K562 (cell line): Measurements from ENCODE around the gene SYNGR3. TPM values are rescaled to one million over a fixed set of nuclear protein-coding genes. Genes with fewer than 3 reads are reported as not detected.

Experiments used
- C11orf30 ChIP-seq: fragments of 450-650 bp; IDR thresholded peaks from 2 replicates; pipeline ENCODE4 v1.6.1; 2016; ENCODE audit warnings: low read depth, mild to moderate bottlenecking
- CREB1 ChIP-seq, 2 experiments: sonication (generic) in 1 of 2; formaldehyde crosslinking in 1 of 2; IDR thresholded peaks; 2 replicates each; pipeline versions ENCODE4 v1.6.1 to v1.8.0; 2012 to 2022; ENCODE audit warnings: inconsistent platforms in 1 of 2, mild to moderate bottlenecking in 1 of 2, missing genetic modification reagents in 1 of 2, moderate library complexity in 1 of 2
- EGR1 ChIP-seq: fragments of 450-650 bp; conservative IDR thresholded peaks from 2 replicates; pipeline ENCODE4 v1.6.1; 2017; ENCODE audit warnings: mild to moderate bottlenecking
- FOXA3 ChIP-seq, 2 experiments: fragments of 450-650 bp in 1 of 2; sonication (generic) in 1 of 2; formaldehyde crosslinking; IDR thresholded peaks in 1 of 2; conservative IDR thresholded peaks in 1 of 2; 2 replicates each; pipeline versions ENCODE4 v1.4.0 to v1.8.0; 2020 to 2022; ENCODE audit warnings: mild to moderate bottlenecking in 2 of 2, missing genetic modification reagents in 1 of 2
- GTF2A2 ChIP-seq: IDR thresholded peaks from 2 replicates; pipeline ENCODE4 v1.6.1; 2016; ENCODE audit warnings: mild to moderate bottlenecking, missing genetic modification characterization, missing compliant biosample characterization
- NBN ChIP-seq: fragments of 450-650 bp; IDR thresholded peaks from 2 replicates; pipeline ENCODE4 v1.6.1; 2016; ENCODE audit warnings: low read depth, mild to moderate bottlenecking
- SOX6 ChIP-seq: fragments of 450-650 bp; IDR thresholded peaks from 2 replicates; pipeline ENCODE4 v1.6.1; 2014; ENCODE audit warnings: mild to moderate bottlenecking
- YY1 ChIP-seq, 3 experiments: IDR thresholded peaks; 2 replicates each; pipeline ENCODE4 v1.6.1; 2011; ENCODE audit warnings: low read length in 2 of 3, mild to moderate bottlenecking in 2 of 3, moderate library complexity in 2 of 3, borderline replicate concordance in 1 of 3, control low read depth in 1 of 3, low read depth in 1 of 3; ENCODE audit not compliant: insufficient read depth in 3 of 3, insufficient replicate concordance in 2 of 3, control insufficient read depth in 1 of 3, insufficient read length in 1 of 3; ENCODE audit errors: extremely low read depth in 1 of 3
- ZBTB34 ChIP-seq: fragments of 250-450 bp; sonication (Bioruptor Pico); IDR thresholded peaks from 2 replicates; pipeline ENCODE4 v1.8.0; 2021; ENCODE audit warnings: mild to moderate bottlenecking, moderate library complexity
- ZNF121 ChIP-seq: sonication (generic); formaldehyde crosslinking; conservative IDR thresholded peaks from 2 replicates; pipeline ENCODE4 v1.8.0; 2022; ENCODE audit warnings: missing genetic modification reagents
- ZNF263 ChIP-seq: sonication (generic); formaldehyde crosslinking; IDR thresholded peaks from 2 replicates; pipeline ENCODE4 v1.8.0; 2022; ENCODE audit warnings: mild to moderate bottlenecking, missing genetic modification reagents, borderline replicate concordance
- ZNF431 ChIP-seq: sonication (generic); formaldehyde crosslinking; IDR thresholded peaks from 2 replicates; pipeline ENCODE4 v1.8.0; 2022; ENCODE audit warnings: mild to moderate bottlenecking, missing genetic modification reagents
- ZNF79 ChIP-seq: fragments of 250-450 bp; sonication (Bioruptor Pico); IDR thresholded peaks from 2 replicates; pipeline ENCODE4 v1.4.0; 2020; ENCODE audit warnings: low read depth, mild to moderate bottlenecking, moderate library complexity
- polyA plus RNA-seq, 8 experiments: library from polyadenylated mRNA; depleted of rRNA in 4 of 8; stranded (reverse) in 5 of 8; unstranded in 3 of 8; fragments of >200 nt; fragmentation: Nextera tagmentation in 2 of 8; fragmentation: Illumina TruSeq in 1 of 8; extraction: Ambion mirVana in 2 of 8; extraction: Trizol in 1 of 8; gene quantifications; 2 replicates each; pipeline versions ENCODE4 v1.2.1 to v1.2.3, GENCODE V29; 2011 to 2014; ENCODE audit warnings: inconsistent platforms in 1 of 8, missing spikeins in 1 of 8
- total RNA-seq, 7 experiments: library from RNA; depleted of rRNA in 6 of 7; stranded (reverse); fragments of >200 nt in 6 of 7; fragmentation: Illumina TruSeq in 2 of 7; extraction: Trizol in 2 of 7; gene quantifications; 2 replicates each; pipeline versions ENCODE4 v1.2.1 to v1.2.3, GENCODE V29; 2011 to 2021; ENCODE audit warnings: low replicate concordance in 1 of 7
- TF ChIP-seq, protein P1 (sequence below): sonication (generic); formaldehyde crosslinking; IDR thresholded peaks from 2 replicates; pipeline ENCODE4 v1.8.0; 2023; ENCODE audit warnings: mild to moderate bottlenecking, missing genetic modification reagents
- TF ChIP-seq, protein P2 (sequence below), 2 experiments: fragments of 450-650 bp; formaldehyde crosslinking in 1 of 2; IDR thresholded peaks; 2 replicates each; pipeline versions ENCODE4 v1.4.0 to v1.6.1; 2014 to 2020; ENCODE audit warnings: mild to moderate bottlenecking in 2 of 2, borderline replicate concordance in 1 of 2, low read depth in 1 of 2

SYNGR3 gene
- total and polyA plus RNA-seq, 9 of the 15 experiments (the other 6 are each of a cell fraction or from before 2014, with no cell fraction given): 3.7 to 69.2 (median 36.3) TPM

GRCh38 chr16:1991948-1992703 lies 2.4 kb downstream of the SYNGR3 start (continued):
- TF ChIP-seq EGR1: 0 out of 2 replicates have a peak, but pooled peaks have one; percentile 16
- TF ChIP-seq, protein P1, sequence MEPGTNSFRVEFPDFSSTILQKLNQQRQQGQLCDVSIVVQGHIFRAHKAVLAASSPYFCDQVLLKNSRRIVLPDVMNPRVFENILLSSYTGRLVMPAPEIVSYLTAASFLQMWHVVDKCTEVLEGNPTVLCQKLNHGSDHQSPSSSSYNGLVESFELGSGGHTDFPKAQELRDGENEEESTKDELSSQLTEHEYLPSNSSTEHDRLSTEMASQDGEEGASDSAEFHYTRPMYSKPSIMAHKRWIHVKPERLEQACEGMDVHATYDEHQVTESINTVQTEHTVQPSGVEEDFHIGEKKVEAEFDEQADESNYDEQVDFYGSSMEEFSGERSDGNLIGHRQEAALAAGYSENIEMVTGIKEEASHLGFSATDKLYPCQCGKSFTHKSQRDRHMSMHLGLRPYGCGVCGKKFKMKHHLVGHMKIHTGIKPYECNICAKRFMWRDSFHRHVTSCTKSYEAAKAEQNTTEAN: peak; percentile 83
- 0 out of 4 replicates have a peak, but pooled peaks of 1 of the 2 experiments have one; percentile 32 for TF ChIP-seq FOXA3 (CRISPR knock-in tag; conservative IDR thresholded peaks at IDR 0.05 in 1 of 2, IDR thresholded peaks at IDR 0.05 in 1 of 2)
- no peak for TF ChIP-seq C11orf30
- TF ChIP-seq ZNF431 (CRISPR knock-in tag): peak; percentile 52; the same call in 1 of the 2 replicates
- TF ChIP-seq ZNF121 (CRISPR knock-in tag): no peak
- TF ChIP-seq CREB1 (IDR thresholded peaks at IDR 0.05): no peak; the same call in 1 of the 2 replicates
- peak; percentile 35 for TF ChIP-seq CREB1 (CRISPR knock-in tag; IDR thresholded peaks at IDR 0.05)
- peak in 1 of 3 experiments; percentile 18 for TF ChIP-seq YY1 (IDR thresholded peaks at IDR 0.05; ENCODE audit: borderline replicate concordance in 1 of 3, control insufficient read depth in 1 of 3, extremely low read depth in 1 of 3, insufficient read depth in 3 of 3, insufficient read length in 1 of 3, insufficient replicate concordance in 2 of 3, low read depth in 1 of 3, low read length in 2 of 3)
- TF ChIP-seq, protein P2, sequence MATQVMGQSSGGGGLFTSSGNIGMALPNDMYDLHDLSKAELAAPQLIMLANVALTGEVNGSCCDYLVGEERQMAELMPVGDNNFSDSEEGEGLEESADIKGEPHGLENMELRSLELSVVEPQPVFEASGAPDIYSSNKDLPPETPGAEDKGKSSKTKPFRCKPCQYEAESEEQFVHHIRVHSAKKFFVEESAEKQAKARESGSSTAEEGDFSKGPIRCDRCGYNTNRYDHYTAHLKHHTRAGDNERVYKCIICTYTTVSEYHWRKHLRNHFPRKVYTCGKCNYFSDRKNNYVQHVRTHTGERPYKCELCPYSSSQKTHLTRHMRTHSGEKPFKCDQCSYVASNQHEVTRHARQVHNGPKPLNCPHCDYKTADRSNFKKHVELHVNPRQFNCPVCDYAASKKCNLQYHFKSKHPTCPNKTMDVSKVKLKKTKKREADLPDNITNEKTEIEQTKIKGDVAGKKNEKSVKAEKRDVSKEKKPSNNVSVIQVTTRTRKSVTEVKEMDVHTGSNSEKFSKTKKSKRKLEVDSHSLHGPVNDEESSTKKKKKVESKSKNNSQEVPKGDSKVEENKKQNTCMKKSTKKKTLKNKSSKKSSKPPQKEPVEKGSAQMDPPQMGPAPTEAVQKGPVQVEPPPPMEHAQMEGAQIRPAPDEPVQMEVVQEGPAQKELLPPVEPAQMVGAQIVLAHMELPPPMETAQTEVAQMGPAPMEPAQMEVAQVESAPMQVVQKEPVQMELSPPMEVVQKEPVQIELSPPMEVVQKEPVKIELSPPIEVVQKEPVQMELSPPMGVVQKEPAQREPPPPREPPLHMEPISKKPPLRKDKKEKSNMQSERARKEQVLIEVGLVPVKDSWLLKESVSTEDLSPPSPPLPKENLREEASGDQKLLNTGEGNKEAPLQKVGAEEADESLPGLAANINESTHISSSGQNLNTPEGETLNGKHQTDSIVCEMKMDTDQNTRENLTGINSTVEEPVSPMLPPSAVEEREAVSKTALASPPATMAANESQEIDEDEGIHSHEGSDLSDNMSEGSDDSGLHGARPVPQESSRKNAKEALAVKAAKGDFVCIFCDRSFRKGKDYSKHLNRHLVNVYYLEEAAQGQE (IDR thresholded peaks at IDR 0.05; ENCODE audit: borderline replicate concordance): no peak
- TF ChIP-seq, protein P2 (CRISPR knock-in tag; IDR thresholded peaks at IDR 0.05; ENCODE audit: low read depth): peak; percentile 58; the same call in 1 of the 2 replicates
- peak; percentile 43 for TF ChIP-seq SOX6
- TF ChIP-seq ZBTB34 (CRISPR knock-in tag): no peak
- TF ChIP-seq NBN: peak; percentile 40; the same call in 1 of the 2 replicates
- no peak for TF ChIP-seq ZNF79
- no peak for TF ChIP-seq GTF2A2 (tag)
- peak; percentile 35; the same call in 1 of the 2 replicates for TF ChIP-seq ZNF263 (CRISPR knock-in tag)
